B cell (primary cell): Measurements from ENCODE around the gene KANTR. TPM values are rescaled to one million over a fixed set of nuclear protein-coding genes. Genes with fewer than 3 reads are reported as not detected.

ENCODE experiments used
- ATAC-seq: fragments of 200-7000 bp; cut with Tn5 transposase; one replicate; pipeline ENCODE4 v1.10.0; 2021; ENCODE audit warnings: low read depth, mild to moderate bottlenecking, moderate number of reproducible peaks, moderate library complexity
- CTCF ChIA-PET: fragments of 350-600 bp; sonication (Branson Sonifier 250); formaldehyde crosslinking; loops from one replicate; lab custom pipeline; 2021; ENCODE audit warnings: antibody characterized with exemption, inconsistent platforms; lab: Charles Lee
- POLR2A ChIA-PET: fragments of 350-600 bp; sonication (Branson Sonifier 250); formaldehyde crosslinking; loops from one replicate; lab custom pipeline; 2021; ENCODE audit warnings: antibody characterized with exemption; lab: Charles Lee
- DNase-seq: peaks from one replicate; pipeline ENCODE4 v3.0.0; 2013
- H2AFZ ChIP-seq: 2 replicates; pipeline ENCODE4 v1.6.1; 2012; ENCODE audit warnings: mild to moderate bottlenecking, low read depth, low read length; ENCODE audit not compliant: insufficient read depth, poor library complexity, severe bottlenecking
- H3K27ac ChIP-seq, 2 donors: 1 replicate in 1 of 2; 2 replicates in 1 of 2; pipeline ENCODE4 v1.5.1; 2012 to 2013; ENCODE audit warnings: low read length in 2 of 2, mild to moderate bottlenecking in 2 of 2, moderate library complexity in 1 of 2
- H3K27me3 ChIP-seq, 4 experiments: fragments of 200-600 bp in 1 of 4; sonication (generic) in 1 of 4; replicated peaks in 1 of 4; 1 replicate in 2 of 4; 2 replicates in 2 of 4; pipeline versions ENCODE4 v1.6.1 to v1.7.0; 2013 to 2016; ENCODE audit warnings: low read length in 3 of 4, mild to moderate bottlenecking in 2 of 4, mixed read lengths in 1 of 4, moderate library complexity in 1 of 4; ENCODE audit not compliant: insufficient read depth in 4 of 4, control insufficient read depth in 3 of 4; ENCODE audit errors: control extremely low read depth in 1 of 4
- H3K36me3 ChIP-seq, 2 experiments: replicated peaks in 1 of 2; 1 replicate in 1 of 2; 2 replicates in 1 of 2; pipeline versions ENCODE4 v1.6.1 to v1.7.1; 2013; ENCODE audit warnings: low read length in 1 of 2; ENCODE audit not compliant: insufficient read depth in 2 of 2, control insufficient read depth in 1 of 2; ENCODE audit errors: control extremely low read depth in 1 of 2, extremely low read depth in 1 of 2
- H3K4me1 ChIP-seq, 2 donors: fragments of 200-600 bp in 1 of 2; sonication (generic) in 1 of 2; 1 replicate in 1 of 2; 2 replicates in 1 of 2; pipeline versions ENCODE4 v1.5.1 to v1.6.1; 2013 to 2017; ENCODE audit warnings: low read length in 2 of 2; ENCODE audit not compliant: control insufficient read depth in 2 of 2, insufficient read depth in 2 of 2
- H3K4me2 ChIP-seq: replicated peaks from 2 replicates; pipeline ENCODE3; 2012; ENCODE audit warnings: mild to moderate bottlenecking, low read depth, low read length; ENCODE audit not compliant: poor library complexity, severe bottlenecking
- H3K4me3 ChIP-seq, 5 experiments: fragments of 200-600 bp in 1 of 5; sonication (generic) in 1 of 5; 1 replicate in 3 of 5; 2 replicates in 2 of 5; pipeline versions ENCODE4 v1.5.1 to v1.7.0; 2011 to 2016; ENCODE audit warnings: low read length in 4 of 5, mild to moderate bottlenecking in 4 of 5, low read depth in 2 of 5, control low read depth in 1 of 5, moderate library complexity in 1 of 5; ENCODE audit not compliant: insufficient read depth in 1 of 5; ENCODE audit errors: control extremely low read depth in 1 of 5, extremely low read depth in 1 of 5
- H3K79me2 ChIP-seq: fragments of 200-600 bp; sonication (generic); one replicate; pipeline ENCODE4 v1.6.0; 2016; ENCODE audit warnings: low read length; ENCODE audit not compliant: control insufficient read depth, insufficient read depth
- H3K9ac ChIP-seq: fragments of 200-600 bp; sonication (generic); 2 replicates; pipeline ENCODE4 v1.6.1; 2017; ENCODE audit warnings: mild to moderate bottlenecking, low read length, moderate library complexity
- H3K9me3 ChIP-seq, 3 donors: one replicate each; pipeline versions ENCODE4 v1.6.1 to v1.7.1; 2013; ENCODE audit warnings: low read length in 2 of 3; ENCODE audit not compliant: control insufficient read depth in 2 of 3, insufficient read depth in 1 of 3; ENCODE audit errors: control extremely low read depth in 1 of 3
- H4K20me1 ChIP-seq: 2 replicates; pipeline ENCODE4 v1.6.0; 2012; ENCODE audit warnings: mild to moderate bottlenecking, low read length; ENCODE audit not compliant: insufficient read depth, control insufficient read depth, poor library complexity, severe bottlenecking
- H3K27ac Mint-ChIP-seq: one replicate; pipeline ENCODE4 v1.8.0; 2021; ENCODE audit warnings: mixed read lengths
- H3K27me3 Mint-ChIP-seq: one replicate; pipeline ENCODE4 v1.8.0; 2021; ENCODE audit warnings: mixed read lengths
- H3K4me1 Mint-ChIP-seq: one replicate; pipeline ENCODE4 v1.8.0; 2021; ENCODE audit warnings: mixed read lengths
- H3K4me3 Mint-ChIP-seq: one replicate; pipeline ENCODE4 v1.8.0; 2021; ENCODE audit warnings: mixed read lengths
- H3K9me3 Mint-ChIP-seq: one replicate; pipeline ENCODE4 v1.8.0; 2022; ENCODE audit warnings: mixed read lengths; ENCODE audit not compliant: insufficient read depth
- CTCF ChIP-seq: fragments of 200-600 bp; IDR thresholded peaks from one replicate; pipeline ENCODE4 v1.8.0; 2022; ENCODE audit warnings: antibody characterized with exemption, mild to moderate bottlenecking
- EZH2 ChIP-seq: IDR thresholded peaks from 2 replicates; pipeline ENCODE4 v1.6.1; 2012; ENCODE audit warnings: borderline replicate concordance, low read depth, mild to moderate bottlenecking, moderate library complexity, low read length; ENCODE audit not compliant: insufficient read depth, poor library complexity, severe bottlenecking
- WGBS: methylation state at CpG from one replicate; pipeline ENCODE4 v1.1.5; 2013; ENCODE audit warnings: missing lambda C conversion rate; ENCODE audit not compliant: insufficient coverage; 5-methylcytosine and 5-hydroxymethylcytosine counted together
- intact Hi-C: fragments of 100-400 bp; cut with micrococcal nuclease; formaldehyde crosslinking; loops from one replicate; pipeline ENCODE4 v1.10.0; 2022
- polyA plus RNA-seq: library from polyadenylated mRNA; depleted of rRNA; stranded (reverse); fragments of >200 nt; gene quantifications from 2 replicates; pipeline ENCODE4 v1.2.3, GENCODE V29; 2012
- total RNA-seq, 2 donors: library from RNA; stranded (reverse); fragments of 120-200 nt in 1 of 2; gene quantifications; 1 replicate in 1 of 2; 2 replicates in 1 of 2; pipeline versions ENCODE4 v1.2.3 to v1.2.4, GENCODE V29; 2013 to 2022

KANTR gene
- total and polyA plus RNA-seq, 2 donors (not counting 1 experiment from before 2014, with no cell fraction given) = 6.7 to 26.8 TPM

GRCh38 chrX:53087388-53087831, 6.5 kb upstream of the KANTR start:
- H3K9me3 ChIP-seq = no peaks in the 10 kb centered on the region
- H2AFZ ChIP-seq = no peak overlapping the region
- H3K4me2 ChIP-seq = no peak overlapping the region
- Mint-ChIP-seq H3K4me1 (peaks cover 41% of the 10 kb centered on the region), H3K27me3 (no peaks in the 10 kb centered on the region), H3K4me3 (peak overlapping the region; percentile 37), H3K27ac (peak overlapping the region; percentile 71), H3K9me3 (no peaks in the 10 kb centered on the region)
- TF ChIP-seq EZH2 (no peak), CTCF (no peak)
- no peak overlapping the region for H3K9ac ChIP-seq
- ChIA-PET POLR2A (interaction anchor here (0.7 kb wide), 1 partner anchor 14 kb away, joined by 3 read pairs; no protein-coding TSS in a partner anchor), CTCF (interaction anchor here (1.5 to 5.8 kb wide), 2 partner anchors 16 to 196 kb away, joined by 4 to 39 read pairs; no protein-coding TSS in a partner anchor)
- intact Hi-C loops = no loop called here
- H3K4me3 ChIP-seq = no peak overlapping the region
- peaks cover 9 to 20% of the 10 kb centered on the region in 2 donors for H3K4me1 ChIP-seq
- WGBS = no CpG with 5 or more reads among the region's 3 CpGs
- H3K27ac ChIP-seq = no peak overlapping the region
- H3K27me3 ChIP-seq = no peaks in the 10 kb centered on the region
- peaks cover 0 to 21% of the 10 kb centered on the region in 2 experiments for H3K36me3 ChIP-seq
- H4K20me1 ChIP-seq = peaks cover 11% of the 10 kb centered on the region
- peaks cover 11% of the 10 kb centered on the region for H3K79me2 ChIP-seq
- ATAC-seq (no peak), DNase-seq (no peak)
